HT-29 (cell line): ENCODE data around the gene MRS2. TPM values are rescaled to one million over a fixed set of nuclear protein-coding genes. Genes with fewer than 3 reads are reported as not detected.
"Not testable (repeated sequence)": the region's sequence is repeated elsewhere in the genome, so short reads cannot be mapped to it uniquely, and the experiment has no call there.

ENCODE experiments used
- DNase-seq: peaks from one replicate; pipeline ENCODE4 v3.0.0-alpha.2; 2015; ENCODE audit warnings: low spot score
- total RNA-seq: library from RNA; depleted of rRNA; stranded (reverse); fragments of >200 nt; shearing (Covaris generic); gene quantifications from 2 replicates; pipeline ENCODE4 v1.2.3, GENCODE V29; 2014; rRNA removed

The MRS2 gene
- 14.0 and 15.3 TPM in 2 replicates for total RNA-seq

GRCh38 chr6:24402697-24403500, at the start of gene MRS2:
Gene MRS2 (plus strand): TSS chr6:24402936. CDS start chr6:24403047, 111 bp downstream.
- DNase-seq, result peak; percentile 93

- DNase-seq, result no peak
Measured at GRCh38 chr6:24353861-24354260, 48.9 kb upstream of the MRS2 start.

GRCh38 chr6:24355393-24355792, 47.3 kb upstream of the MRS2 start:
- DNase-seq, result no peak

- no peak for DNase-seq
Measured at GRCh38 chr6:24356310-24356973, 46.3 kb upstream of the MRS2 start.

- no peak for DNase-seq
Measured at GRCh38 chr6:24357336-24358218, 45.2 kb upstream of the MRS2 start, which contains the start of gene DCDC2. Gene DCDC2 (minus strand): TSS chr6:24358059. CDS start chr6:24357750, 309 bp downstream.

- DNase-seq, result no peak
Measured at GRCh38 chr6:24358219-24358821, 44.4 kb upstream of the MRS2 start.

- peak; percentile 89 for DNase-seq
Measured at GRCh38 chr6:24359640-24360454, 42.9 kb upstream of the MRS2 start.

- DNase-seq, result not testable (repeated sequence)
Measured at GRCh38 chr6:24362363-24362762, 40.4 kb upstream of the MRS2 start.

- not testable (repeated sequence) for DNase-seq
Measured at GRCh38 chr6:24365103-24365633, 37.6 kb upstream of the MRS2 start.

- DNase-seq, result no peak
Measured at GRCh38 chr6:24374612-24375011, 28.1 kb upstream of the MRS2 start.

GRCh38 chr6:24376871-24377270, 25.9 kb upstream of the MRS2 start:
- no peak for DNase-seq

GRCh38 chr6:24378473-24379097, 24.2 kb upstream of the MRS2 start:
- DNase-seq, result no peak

GRCh38 chr6:24381476-24382219, 21.1 kb upstream of the MRS2 start:
- no peak for DNase-seq

GRCh38 chr6:24382220-24382540, 20.6 kb upstream of the MRS2 start:
- DNase-seq, result no peak

GRCh38 chr6:24382891-24383494, 19.7 kb upstream of the MRS2 start:
- not testable (repeated sequence) for DNase-seq

- not testable (repeated sequence) for DNase-seq
Measured at GRCh38 chr6:24384369-24385130, 18.2 kb upstream of the MRS2 start.

- DNase-seq, result no peak
Measured at GRCh38 chr6:24385536-24386269, 17.0 kb upstream of the MRS2 start.
